SKM-1 (cell line): ENCODE data around the gene CLIC1.

Experiments
- DNase-seq: peaks from one replicate; lab custom pipeline; 2025; ENCODE audit not compliant: unreplicated experiment; lab: John Stamatoyannopoulos, UW

Gene CLIC1

DNA sequence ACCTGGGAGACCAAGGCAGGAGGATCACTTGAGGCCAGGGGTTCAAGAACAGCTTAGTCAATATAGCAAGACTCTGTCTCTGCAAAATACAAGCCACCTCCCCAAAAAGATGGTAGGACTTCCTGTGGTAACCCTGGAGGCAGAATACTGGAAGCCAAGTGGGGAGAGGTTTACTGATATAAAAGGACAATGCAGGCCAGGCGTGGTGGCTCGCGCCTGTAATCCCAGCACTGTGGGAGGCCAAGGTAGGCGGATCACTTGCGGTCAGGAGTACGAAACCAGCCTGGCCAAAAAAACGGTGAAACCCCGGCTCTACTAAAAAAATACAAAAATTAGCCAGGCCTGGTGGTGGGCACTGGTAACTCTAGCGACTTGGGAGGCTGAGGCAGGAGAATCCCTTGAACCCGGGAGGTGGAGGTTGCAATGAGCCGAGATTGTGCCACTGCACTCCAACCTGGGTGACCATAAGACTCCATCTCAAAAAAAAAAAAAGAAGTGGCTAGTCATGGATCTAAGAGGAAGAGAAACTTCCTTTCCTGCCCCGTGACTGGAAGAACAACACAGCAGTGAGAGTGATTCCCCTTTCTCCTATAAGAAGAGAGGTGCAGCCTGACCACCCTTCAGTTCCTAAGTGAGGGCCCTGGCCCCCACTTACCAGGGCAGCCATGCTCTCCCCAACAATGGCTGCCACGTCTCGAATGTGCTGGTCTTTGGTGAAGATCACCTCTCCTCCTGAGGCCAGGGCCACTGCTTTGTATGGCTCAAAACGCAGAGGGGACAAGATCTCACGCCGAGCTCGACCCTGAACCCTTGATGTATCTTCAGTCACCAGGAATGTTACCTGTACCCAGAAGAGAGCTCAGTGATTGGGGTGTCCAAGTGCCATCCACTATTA, 32.3 kb upstream of the CLIC1 start:
- no peak for DNase-seq

DNA sequence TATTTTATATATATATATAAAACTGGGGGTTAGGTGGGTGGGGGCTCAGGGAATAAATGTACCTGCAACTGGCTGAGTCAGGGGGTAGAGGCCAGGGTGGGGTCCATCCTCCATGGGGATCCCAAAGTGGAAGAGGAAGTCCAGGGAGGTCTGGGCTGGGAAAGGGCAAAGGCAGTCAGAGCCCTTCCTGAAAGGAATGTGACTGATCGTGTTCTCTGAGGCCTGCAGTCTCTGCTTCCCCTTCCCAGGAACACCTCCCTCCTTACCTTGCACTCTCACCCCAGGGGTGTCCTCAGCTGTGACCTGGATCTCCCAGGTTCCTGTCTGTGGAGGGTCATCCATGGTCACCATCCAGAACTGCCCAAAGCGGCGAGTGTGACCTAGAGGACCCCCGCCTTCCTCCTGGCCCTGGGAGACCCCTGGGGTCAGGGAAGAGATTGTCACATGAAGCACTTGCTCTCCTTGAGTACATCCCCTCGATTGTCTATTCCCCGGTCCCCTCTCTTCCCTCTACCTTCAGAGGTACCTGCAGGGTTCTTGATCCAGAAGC, 30.8 kb upstream of the CLIC1 start:
- no peak for DNase-seq

DNA sequence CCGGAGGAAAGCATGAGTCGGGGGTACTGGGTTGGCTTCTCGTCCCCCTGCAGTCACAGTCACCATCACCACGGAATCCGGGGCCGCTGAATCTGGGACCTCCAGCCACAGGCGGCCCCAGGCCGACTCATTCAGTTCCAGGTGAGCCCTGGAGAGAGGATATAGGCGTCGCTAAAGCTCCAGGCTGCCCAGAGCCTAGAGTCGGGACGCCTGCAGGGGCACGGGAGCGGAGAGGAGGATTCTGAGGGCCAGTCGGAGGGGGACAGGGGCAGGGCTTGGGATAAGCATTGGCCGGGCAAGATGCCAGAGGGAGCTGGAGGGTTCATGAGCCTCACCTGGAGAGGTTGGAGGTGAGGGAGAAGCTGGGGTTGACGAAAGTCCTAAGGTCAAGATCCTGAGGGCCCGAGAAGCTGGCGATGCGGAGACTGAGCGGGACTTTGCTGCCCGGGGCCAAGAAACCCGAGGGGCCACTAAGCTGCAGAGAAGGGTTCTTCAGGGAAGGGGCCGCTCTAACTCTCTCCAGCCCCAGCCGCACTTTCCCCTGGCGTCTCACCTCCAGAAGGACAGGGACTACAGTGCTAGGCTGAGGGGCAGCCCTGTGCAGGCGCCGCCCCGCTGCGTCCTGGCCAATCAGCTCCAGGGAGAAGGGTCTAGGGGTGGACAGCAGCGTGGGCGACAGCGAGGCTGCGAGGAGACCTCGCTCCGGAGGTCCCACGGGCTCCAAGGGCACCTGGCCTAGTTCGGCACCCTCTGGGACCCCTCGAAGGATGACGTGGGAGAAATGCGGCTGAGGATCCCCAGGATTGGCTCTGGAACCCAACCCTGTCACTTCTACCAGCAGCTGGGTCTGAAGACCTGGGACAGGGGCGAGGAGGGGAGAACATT, 29.8 kb upstream of the CLIC1 start:
- DNase-seq = no peak

DNA sequence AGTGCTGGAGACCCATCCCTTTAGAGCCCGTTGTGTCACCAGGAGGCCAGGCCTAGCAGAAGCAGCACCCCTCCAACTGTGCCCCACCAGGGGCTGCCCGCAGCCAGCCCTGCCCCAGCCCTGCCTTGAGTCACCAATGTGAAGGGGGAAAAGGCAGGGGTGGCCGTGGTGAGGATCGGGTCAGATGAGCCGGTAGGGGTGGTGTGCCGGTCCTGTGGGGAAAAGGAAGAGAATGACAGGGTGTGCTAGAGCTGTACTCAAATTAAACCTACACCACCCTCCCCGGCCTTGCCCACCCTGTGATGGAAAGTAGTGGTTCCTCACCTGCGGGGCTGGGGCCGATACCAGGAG, 29.2 kb upstream of the CLIC1 start:
- DNase-seq = no peak

DNA sequence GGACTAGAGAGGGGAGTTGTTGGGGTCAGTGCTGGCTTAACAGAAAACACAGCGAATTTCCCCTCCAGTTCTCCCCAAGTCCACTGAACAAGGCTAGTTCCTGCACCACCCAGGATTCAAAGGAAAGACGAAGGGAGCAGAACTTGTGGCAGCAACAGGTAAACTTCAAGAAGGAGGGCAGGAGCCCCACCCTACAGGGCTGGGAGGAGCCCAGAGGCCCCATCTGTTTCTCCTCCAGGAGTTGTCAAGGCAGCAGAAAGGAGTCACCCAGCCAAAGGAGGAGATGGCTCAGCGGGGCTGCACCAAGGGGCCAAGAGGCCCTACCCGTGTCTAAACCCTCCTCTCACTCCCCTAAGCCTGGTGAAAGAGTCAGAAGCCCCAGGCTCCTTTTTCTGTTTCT, 27.9 kb upstream of the CLIC1 start:
- no peak for DNase-seq

DNA sequence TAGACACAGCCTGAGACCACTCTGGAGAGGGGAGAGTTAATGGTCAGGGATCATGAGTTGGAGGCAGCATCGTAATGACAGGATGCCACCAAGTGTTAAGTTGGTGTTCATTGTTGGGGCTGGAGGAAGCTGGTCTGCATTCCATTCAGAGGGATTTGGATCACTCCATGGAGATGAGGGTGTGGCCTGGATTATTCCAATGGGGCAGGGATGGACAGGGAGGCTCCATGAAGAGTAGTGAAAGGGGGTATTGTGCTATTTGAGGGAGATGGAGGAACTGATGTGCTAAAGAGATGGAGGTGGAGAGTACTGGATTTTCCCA, 27.2 kb upstream of the CLIC1 start:
- DNase-seq = no peak

DNA sequence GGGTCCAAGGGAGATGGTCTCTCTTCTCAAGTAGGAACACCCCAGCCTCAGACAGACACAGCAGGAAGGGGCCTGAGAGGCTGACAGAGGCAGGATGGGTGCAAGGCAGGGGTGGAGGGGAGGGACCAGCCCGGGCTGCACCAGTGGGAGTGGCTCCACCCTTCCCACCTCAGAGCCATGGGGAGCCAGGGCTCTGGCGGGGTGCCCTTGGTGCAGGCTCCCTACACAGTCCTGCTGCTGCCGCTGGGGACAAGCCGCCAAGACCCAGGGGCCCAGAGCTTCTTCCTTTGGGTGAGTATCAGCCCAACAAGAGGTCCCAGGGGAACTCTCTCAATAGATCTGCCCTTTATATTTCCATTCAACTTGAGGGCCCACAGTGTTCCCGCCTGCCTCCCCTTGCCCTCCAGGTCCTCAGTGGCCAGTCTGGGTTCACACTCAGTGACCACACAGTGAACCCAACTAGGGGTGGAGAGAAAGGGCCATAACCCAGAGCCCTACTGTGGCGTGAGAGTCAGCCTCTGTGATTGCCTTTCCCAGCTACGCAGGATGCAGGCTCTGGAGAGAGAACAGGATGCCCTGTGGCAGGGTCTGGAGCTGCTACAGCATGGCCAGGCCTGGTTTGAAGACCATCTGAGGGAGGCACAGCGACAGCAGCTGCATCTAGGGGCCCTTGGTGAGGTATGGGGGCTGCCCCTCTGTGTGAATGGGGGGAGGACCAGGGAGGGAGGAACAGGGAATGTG, 26.7 kb upstream of the CLIC1 start:
- DNase-seq = no peak

DNA sequence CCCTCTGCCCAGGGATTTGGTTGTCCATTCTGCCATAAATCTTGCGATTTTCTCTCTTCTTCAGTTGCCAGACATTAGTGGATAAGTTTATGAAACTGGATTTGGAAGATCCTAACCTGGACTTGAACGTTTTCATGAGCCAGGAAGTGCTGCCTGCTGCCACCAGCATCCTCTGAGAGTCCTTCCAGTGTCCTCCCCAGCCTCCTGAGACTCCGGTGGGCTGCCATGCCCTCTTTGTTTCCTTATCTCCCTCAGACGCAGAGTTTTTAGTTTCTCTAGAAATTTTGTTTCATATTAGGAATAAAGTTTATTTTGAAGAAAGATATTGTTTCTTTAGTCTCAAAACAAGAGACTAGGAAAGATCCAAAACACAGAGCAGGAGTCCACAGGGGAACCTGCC, 26.0 kb upstream of the CLIC1 start, which contains the start of gene SAPCD1:
TSS of gene SAPCD1 (plus strand) at position 301 of the 400 bp plus-strand sequence. CDS start 399 bp downstream, outside the sequence.
- DNase-seq = no peak

DNA sequence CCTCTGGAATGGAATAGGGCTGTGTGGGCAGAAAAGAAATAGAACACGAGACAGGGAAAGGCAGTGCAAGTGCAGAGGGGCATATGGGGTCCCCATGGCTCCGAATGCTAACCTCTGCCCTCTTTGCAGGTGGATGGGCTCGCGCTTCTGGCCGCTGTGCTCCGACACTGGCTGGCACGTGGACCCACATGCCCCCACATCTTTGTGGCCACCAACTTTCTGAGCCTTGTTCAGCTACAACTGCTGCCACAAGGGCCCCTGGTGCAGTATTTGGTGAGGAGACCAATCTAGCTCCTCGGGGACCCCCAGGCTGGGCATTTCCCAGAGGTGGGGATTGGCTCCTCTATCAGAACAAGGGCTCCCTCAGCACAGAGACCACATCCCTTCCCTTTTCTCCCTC, 25.0 kb upstream of the CLIC1 start:
- DNase-seq = no peak

DNA sequence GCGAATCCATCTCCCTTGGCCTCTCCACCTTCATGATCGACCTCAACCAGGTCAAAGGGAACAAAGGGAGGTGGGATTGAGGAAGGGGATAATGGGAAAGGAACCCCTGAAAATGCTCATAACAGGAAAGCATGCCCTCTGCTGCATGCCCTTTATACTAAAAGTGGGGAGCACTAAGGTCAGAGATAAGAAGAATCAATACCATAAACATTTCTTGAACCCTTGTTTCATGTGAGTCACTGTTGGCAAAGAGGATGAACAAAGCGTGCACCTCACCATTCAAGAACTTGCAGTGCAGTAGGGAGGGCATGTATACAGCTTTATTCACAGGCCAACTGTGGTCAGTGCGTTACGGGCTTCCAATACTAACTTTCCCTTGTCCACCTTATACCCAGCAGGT, 24.5 kb upstream of the CLIC1 start:
- DNase-seq = no peak

DNA sequence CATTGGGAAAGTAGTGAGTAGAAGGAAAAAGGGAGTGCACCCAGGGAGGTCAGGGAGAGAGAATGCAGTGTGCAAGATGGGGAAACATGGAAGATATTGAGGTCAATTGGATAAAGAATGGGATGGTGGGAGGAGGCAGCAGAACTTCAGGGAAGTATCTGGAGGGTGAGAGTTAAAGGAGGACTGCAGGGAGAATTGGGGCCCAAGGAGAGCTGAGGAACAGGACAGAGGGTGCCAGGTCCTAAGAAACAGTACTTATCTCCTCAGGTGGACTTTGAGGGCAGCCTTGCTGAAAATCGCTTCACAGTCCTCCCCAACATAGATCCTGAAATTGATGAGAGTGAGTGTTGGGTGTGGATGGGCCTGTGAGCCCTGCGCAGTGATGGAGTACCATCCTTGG, 22.0 kb upstream of the CLIC1 start:
- no peak for DNase-seq

DNA sequence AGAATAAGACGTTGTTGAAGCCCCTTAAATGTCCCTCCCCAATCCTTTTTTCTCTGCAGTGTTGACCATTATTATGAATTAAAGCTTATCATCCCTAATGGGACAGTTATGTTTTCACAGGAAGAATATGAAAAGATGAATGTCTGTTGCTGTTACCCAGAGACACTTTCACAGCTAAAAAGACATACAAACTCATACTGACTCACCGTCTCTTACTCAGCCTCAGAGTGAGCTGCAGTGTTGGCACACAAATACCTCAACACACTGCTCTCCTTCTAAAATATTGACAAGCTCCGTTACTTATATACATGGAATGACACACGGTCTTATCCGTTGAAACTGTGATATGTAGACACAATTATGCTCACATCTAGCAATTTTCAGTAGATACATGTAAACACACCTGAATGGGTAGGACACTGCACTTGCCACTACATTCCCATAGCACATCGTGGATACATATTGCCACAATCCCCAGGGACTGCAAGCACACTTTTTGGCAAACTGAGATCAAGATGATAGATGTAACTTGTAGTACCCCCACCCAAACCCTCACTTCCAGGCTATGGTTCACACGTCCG, 16.5 kb upstream of the CLIC1 start:
- DNase-seq = no peak

DNA sequence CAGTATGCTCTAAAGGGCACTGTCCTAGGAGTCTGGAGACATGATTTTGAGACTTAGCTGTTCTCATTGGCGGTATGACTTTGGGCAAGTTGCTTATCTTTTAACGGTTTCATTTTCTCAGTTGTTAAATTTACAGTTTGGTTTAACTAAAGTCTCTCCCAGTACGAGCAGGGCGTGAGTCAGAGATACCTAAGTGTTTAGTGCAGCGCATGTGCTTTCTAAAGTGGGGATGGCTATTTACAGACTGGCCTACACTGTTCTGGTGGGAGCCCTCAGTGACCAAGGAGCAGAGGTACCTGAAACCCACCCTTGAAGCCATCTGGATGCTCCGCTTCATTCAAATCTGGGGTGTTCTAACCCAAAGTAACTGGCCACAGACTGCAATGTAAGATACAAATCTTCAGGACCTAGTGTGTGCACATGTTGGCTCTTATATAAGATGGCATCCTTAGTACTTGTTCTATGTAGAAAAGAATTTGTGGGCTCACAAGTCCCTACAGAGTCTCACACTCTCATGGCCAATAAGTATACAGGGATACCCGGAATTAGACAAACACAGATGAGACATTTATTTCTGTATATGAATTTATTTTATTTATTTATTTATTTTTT, 14.2 kb upstream of the CLIC1 start:
- DNase-seq = no peak

DNA sequence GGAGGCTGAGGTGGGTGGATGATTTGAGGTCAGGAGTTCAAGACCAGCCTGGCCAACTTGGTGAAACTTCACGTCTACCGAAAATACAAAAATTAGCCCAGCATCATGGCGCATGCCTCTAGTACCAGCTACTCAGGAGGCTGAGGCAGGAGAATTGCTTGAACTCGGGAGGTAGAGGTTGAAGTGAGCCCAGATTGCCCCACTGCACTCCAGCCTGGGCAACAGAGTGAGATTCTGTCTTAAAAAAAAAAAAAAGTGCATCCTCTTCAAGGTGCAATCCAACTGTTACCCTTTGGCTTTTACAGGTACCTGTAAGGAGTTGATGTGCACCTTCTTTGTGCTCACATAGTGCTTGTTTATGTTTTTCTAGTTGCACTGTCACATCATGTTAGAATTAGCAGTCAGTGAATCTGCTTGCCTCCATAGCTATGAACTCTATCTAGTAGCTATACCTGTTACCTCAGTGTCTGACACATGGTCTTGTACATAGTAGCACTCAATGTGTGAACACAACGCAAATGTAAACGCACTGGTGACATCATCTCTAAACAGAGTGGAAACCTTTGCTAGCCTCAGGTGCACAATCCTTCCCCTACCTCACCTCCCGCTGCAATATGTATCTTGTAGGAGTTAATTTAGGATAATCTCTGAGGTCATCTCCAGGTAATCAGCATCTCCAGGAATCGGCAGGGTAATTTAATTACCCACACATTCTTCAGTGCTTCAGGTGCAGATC, 13.1 kb upstream of the CLIC1 start:
- DNase-seq = no peak

DNA sequence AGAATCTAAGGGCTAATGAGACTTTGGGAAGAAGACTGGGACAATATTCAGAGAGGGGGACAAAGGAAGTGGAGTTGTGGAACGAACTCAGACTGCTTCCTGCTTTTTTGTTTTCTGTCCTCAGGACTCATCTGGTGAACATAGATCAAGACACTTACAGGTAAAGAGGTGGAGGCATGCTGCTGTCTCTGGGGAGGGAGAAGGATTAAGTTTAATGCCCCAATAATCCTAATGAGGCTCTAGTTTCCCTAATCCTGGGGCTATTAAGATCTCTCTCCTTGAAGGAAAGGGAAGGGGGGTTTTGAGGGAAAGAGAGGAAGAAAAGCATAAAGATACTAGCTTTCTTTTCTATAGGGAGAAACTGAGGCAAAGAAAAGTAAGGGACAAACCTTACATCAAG, 8.1 kb upstream of the CLIC1 start:
- no peak for DNase-seq

DNA sequence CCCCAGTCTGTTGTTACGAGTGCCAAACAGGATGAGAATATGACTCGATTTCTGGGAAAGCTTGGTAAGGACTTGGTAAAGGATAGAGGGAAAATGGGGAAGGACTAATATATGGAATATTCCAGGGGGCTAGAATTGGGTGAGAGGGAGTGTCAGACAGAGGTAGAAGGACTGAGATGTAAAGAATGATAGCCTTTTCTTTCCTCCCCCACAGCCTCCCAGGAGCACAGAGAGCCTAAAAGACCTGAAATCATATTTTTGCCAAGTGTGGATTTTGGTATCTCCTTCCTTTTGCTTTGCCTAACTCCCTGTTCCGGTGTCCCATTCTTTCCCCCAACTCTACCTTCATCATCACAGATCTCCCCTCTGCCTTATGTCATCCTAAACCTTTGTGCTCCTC, 6.6 kb upstream of the CLIC1 start:
- DNase-seq = no peak

DNA sequence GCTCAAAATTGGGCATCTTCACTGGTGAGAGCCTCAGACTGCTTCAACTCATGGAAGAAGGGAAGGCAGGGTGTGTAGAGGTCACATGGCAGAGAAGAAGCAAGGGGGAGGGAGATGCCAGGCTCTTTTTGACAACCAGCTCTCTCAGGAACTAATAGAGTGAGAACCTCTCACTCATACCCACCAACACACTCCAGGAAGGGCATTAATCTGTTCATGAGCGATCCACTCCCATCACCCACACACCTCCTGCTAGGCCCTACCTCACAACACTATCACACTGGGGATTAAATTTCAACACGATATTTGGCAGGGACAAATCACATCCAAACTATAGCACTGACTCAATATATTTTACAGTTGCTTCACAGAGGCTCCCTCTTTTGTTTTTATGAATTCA, 5.5 kb upstream of the CLIC1 start:
- no peak for DNase-seq

DNA sequence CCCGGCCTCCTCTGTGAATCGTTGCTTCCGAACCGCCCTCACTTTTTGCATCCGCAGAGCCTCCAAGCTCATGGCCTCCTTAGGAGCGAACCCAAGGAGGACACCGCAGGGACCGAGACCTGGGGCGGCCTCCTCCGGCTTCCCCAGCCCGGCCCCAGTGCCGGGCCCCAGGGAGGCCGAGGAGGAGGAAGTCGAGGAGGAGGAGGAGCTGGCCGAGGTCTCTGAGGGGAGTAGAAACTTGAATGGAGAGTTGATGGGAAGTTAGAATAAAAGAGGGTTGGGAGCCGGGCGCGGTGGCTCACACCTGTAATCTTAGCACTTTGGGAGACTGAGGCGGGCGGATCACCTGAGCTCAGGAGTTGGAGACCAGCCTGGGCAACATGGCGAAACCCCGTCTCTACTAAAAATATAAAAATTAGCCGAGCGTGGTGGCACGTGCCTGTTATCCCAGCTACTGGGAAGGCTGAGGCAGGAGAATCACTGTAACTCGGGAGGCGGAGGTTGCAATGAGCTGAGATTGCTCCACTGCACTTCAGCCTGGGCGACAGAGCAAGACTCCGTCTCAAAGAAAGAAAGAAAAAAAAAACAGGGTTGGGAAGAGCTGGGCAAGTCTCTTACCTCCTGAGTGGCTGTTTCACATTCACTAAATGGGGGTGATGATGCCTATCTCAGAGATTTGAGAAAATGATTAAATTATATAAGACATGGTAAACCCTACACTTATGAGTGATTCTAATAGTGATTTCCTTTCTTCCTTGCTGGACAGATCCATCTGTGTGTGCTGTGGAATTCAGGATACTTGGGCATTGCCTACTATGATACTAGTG, 4.3 kb upstream of the CLIC1 start:
- peak; percentile 16 for DNase-seq
